HG03095 (cell line): ENCODE measurements around the gene TOLLIP.
"Not testable (repeated sequence)": the region's sequence is repeated elsewhere in the genome, so short reads cannot be mapped to it uniquely, and the experiment has no call there.

Experiments used
- ATAC-seq: cut with Tn5 transposase; IDR thresholded peaks from one replicate; pipeline ENCODE4 v1.9.1; 2021; ENCODE audit warnings: moderate library complexity; ENCODE audit not compliant: unreplicated experiment

Gene TOLLIP

DNA sequence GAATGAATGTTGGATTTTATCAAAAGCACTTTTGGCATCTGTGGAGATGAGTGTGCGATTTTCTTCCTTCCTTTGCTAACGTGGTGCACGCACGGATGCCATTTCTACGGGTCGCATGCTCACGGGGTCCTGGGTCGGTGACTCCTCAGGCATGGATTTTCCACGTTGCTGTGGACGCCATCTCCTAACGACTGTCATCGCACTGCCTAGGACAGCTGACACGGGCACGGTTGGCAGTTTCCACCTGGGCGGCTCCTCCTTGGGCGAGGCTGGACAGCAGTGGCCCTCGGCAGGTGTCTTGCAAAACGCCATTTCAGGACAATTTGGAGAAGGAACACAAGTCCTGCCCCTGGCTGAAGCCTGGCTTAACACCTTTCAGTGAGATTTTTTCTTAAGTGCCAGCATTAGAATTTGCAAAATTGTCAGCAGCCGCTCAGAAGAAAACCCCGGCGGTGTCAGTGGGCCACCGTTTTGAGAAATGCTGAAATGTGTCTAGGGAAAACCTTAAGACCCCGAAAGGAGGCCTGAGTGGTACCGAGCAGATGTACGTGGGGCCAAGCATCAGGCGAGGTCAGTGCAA is 34.7 kb upstream of the TOLLIP start:
- ATAC-seq: no peak

DNA sequence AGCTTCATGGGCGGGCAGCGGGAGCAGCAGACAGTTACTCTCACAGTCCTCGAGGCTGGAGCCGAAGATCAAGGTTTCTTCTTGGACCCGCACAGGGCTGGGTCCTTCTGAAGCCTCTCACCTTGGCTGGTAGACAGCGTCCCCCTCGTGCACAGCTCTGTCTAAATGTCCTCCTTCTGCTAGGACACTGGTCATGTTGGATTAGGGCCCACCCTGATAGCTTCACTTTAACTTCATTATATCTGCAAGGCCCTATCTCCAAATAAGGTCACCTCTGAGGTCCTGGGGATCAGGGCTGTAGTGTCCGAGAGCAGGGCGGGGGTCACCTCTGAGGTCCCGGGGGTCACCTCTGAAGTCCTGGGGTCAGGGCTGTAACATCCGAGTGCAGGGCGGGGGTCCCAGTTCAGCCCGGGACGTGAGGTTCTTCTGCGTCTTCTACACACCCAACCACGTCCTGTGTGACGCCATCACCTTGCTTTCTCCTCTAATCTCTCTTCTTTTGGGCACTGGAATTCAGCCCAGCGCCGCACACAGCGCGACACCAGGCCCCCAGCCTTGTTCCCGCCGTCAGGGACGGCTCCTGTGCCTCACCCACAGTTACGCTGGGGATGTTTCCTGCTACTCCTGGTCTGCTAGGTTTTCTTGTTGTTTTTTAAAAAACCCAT is 34.1 kb upstream of the TOLLIP start:
- ATAC-seq: no peak

DNA sequence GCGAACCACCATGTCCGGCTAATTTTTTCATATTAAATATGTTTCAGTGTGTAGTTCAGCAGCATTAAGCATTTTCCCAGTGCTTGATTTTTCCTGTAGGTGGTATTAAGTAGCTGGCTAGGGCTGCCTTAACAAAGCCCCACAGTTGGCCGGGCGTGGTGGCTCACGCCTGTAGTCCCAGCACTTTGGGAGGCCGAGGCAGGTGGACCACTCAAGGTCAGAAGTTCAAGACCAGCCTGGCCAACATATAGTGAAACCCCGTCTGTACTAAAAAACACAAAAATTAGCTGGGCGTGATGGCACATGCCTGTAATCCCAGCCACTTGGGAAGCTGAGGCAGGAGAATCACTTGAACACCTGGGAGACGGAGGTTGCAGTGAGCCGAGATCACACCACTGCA is 33.5 kb upstream of the TOLLIP start:
- no peak for ATAC-seq

DNA sequence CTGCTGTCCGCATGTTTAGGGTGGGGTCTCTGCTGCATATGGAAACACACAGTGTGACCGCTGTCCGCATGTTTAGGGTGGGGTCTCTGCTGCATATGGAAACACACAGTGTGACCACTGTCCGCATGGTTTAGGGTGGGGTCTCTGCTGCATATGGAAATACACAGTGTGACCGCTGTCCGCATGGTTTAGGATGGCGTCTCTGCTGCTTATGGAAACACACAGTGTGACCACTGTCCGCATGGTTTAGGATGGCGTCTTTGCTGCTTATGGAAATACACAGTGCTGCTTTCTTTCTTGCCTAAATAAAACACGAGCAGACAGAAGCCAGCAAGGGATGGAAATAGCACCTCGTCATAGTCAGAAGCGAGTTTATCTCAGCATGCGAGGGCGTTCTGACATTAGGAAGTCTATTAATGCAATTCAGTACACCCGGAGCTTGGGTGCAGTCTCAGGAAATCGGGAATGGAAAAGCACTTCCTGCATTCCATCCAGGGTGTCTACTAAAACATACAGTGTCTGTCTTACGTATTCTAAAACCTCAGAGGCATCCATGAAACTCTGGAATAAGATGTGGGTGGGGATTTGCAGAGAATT is 32.6 kb upstream of the TOLLIP start:
- ATAC-seq: no peak

DNA sequence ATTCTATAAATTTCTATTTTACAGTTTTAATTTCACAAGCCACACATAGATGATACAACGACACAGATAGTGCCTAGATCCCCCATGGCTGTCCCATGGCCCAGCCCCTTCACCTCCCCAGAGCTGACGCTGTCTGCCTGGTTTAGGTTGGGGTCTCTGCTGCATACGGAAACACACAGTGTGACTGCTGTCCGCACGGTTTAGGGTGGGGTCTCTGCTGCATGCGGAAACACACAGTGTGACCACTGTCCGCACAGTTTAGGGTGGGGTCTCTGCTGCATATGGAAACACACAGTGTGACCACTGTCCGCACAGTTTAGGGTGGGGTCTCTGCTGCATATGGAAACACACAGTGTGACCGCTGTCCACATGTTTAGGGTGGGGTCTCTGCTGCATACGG is 31.8 kb upstream of the TOLLIP start:
- not testable (repeated sequence) for ATAC-seq

DNA sequence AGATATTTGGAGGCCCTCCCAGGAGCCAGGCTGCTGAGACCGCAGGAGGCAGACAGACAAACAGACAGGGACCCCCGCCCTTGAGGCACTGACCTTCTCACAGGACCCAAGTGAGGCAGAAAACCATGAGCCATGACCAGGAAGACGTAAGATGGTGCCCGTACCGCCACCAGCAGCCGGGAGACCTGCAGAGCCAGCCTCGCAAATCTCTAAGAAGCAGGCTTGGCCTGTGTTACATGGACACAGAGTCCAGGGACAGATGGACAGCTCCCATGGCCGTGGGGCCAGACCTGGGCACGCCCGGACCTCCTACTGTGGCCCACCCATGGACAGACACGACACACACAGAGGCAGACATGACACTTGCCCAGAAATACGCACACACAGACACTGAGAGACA is 30.7 kb upstream of the TOLLIP start:
- no peak for ATAC-seq

DNA sequence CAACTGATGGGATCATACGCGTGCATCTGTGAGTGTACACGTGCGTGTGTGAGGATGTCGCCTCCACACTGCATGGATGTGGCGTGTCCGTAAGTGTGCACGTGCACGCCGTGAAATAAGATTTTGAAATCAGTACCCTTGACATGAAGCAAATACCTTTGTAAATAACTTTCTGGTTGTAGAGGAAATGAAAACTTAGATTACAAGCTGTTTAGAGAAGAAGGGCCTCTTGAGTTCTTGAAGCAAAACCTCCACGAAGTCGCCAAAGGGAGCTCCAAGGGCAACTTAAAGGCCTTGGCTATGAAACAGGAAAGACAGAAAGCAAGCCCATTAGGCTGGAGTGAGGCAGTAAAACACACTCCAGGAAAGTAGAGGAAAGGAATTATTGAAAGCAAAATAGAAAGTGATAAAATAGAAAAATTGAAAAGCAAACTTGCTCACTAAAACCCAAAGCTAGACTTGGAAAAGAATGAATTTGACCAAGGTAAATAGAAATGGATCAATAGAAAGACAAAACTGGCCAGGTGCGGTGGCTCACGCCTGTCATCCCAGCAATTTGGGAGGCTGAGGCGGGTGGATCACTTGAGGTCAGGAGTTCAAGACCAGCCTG is 29.7 kb upstream of the TOLLIP start:
- no peak for ATAC-seq

DNA sequence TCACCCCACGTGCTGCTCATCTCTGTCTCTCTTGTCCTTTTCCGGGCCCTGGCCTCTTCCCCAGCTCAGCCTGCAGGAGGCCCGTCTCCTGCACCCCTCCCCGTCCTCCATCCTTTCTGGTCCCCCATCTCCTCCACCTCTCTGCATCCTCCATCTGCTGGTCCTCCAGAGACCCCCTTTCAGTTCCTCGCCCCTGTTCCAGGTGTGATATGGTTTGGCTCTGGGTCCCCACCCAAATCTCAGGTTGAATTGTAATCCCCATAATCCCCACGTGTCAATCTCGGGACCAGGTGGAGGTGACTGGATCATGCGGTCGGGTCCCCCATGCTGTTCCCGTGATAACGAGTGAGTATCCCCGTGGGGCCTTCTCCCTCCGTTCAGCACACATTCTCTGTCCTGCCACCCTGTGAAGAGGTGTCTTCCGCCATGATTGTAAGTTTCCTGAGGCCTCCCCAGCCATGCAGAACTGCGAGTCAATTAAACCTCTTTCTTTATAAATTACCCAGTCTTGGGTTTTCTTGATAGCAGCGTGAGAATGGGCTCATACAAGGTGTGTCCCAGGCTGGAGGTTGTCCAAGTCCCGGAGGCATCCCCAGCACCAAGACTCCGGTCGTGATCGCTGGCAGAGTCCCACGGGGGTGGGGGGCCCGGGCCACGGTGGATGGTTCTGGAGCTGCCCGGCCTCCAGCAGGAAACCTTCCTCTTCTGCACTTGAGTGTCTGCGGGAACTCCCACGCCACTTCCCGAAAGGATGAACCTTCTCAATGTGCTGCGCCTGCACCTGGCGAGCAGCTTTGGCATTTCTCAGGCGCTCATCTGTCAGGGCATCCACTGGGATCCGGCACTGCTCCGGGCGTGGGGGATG is 29.0 kb upstream of the TOLLIP start:
- ATAC-seq: no peak

DNA sequence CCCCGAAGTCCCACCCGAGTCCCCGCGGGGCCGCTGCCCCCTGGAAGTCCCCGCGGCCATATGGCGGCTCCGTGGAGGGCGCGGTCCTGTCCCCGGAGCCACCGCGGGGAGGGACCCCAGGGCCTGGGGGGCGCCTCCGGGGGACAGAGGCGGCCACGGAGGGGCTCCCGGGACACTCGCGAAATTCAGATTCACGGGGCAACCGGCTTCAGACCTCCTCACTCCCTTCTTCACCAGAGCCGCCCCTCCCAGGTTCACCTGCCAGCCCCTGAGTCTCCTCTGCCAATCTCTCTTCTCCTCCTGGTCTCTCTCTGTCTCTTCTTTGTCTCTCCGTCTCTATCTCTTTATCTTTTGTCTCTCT is 28.2 kb upstream of the TOLLIP start:
- no peak for ATAC-seq

DNA sequence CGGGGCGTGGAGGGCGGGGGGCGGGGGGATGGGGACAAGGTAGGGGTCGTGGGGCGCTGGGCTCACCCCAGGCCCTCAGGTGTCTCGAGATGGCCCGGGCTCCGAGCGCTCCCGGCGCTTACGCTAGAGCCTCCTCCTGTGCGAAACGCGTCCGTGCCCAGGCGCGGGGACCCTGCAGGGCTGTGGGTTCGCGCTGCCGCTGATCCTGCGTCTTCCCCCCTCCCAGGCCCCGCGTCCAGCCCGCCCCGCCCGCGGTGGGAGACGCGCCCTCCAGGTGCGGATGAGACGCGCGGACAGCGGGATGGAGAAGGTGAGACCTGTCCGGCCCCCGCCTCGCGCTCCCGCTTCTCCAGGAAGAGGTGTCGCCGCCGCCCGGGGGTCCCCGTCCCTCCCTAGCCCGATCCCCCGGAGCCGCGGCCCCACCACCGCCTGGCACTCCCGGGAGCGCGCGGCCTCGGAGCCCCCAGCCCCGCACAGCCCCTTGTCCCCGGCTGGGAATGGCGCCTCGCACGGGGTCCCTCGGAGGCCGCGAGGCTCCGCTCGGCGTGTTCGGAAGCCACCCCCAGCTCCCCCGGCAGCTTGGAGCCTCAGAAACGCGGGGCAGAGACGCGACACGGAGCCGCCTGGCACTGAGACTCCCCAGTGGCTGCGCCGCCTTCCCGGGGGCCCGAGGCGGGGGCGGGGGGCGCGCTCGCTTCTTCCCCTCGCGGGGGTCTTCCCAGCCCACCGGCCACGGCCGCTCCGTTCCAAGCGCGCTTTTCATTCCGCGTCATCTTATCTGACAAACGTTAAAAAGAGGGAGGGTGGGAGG is 27.6 kb upstream of the TOLLIP start:
- ATAC-seq: no peak

DNA sequence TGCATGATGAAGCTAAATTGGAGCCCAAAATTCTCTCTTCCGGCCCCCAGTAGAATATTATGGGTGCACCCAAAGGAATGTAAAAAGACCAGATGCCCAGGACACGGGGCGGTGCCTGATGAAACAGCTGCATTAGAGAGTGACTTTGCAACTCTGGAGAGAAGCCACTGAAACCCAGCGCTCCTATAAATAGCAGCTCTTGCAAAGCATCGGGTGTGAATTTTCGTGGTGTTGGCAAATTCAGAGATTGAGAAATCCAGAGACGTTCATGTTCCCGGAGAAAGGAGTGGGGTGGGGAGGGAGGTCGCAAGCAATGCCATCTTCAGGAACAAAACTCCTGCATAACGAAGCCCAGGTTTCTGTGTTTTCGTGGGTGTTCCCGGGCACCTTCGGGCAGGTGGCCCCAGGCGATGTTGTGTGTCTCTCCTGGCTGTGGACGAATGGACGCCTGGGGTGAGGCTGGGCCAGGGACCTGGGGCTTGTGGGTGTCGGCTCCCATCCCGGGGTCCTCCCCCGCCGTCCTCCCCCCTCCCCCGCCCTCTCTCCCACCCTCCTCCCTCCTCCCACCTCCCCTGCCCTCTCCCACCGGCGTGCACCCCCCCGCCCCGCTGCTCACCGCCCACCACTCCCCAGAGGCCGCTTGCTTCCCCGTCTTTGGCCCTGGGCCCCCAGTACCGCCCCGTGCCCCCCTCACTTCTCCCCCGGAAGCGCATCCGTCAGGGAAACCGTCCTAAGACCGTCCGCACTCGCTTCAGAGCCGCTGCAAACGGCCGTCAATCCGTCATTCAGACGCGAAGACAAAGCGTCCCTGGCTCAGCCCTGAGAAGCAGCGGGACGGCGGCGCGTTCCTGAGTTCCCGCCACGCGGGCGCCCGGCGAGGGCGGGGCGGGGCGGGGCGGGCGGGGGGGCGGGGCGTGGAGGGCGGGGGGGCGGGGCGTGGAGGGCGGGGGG is 26.7 kb upstream of the TOLLIP start:
- ATAC-seq: no peak

DNA sequence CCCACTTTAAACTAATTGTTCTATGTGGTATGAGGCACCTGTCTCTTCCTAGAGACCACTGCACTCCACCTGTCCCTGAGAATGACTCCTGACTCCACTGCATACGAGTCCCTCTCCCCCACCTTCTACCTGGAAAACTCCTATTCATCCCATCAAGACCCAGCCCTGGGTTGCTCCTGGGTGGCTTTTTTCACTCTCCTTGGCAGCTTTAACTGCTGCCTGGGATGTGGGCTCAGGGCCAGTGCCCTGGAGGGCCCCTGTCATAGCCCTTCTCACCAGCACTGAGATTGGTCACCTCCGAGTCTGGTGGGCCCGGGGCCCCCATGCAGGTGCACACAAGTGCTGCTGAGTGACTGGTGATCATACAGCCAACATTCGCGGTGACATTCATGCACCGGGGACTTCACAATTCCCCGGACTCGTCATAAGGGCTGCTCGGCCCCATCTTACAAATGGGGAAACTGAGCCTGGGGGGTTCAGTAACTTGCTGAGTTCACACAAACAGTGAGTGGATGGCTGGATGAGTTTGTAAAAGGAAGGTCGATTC is 25.9 kb upstream of the TOLLIP start:
- no peak for ATAC-seq

DNA sequence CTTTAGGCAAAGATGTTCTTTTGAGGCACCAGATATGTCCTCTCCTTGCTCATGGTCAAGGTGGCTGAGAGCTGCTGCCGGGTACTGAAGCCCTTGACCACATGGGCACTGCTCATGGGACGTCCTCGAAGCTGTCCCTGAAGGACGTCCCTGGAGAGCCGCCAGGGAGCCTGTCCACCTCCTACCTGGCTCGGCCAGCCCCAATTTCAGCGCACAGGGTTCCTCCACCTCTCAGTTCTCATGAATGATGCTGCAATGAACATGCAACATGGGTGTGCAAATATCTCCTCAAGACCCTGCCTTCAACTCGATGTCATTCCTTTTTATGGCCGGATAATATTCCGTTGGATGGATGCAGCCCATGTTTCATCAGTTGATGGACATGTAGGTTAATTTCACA is 24.4 kb upstream of the TOLLIP start:
- ATAC-seq: no peak

DNA sequence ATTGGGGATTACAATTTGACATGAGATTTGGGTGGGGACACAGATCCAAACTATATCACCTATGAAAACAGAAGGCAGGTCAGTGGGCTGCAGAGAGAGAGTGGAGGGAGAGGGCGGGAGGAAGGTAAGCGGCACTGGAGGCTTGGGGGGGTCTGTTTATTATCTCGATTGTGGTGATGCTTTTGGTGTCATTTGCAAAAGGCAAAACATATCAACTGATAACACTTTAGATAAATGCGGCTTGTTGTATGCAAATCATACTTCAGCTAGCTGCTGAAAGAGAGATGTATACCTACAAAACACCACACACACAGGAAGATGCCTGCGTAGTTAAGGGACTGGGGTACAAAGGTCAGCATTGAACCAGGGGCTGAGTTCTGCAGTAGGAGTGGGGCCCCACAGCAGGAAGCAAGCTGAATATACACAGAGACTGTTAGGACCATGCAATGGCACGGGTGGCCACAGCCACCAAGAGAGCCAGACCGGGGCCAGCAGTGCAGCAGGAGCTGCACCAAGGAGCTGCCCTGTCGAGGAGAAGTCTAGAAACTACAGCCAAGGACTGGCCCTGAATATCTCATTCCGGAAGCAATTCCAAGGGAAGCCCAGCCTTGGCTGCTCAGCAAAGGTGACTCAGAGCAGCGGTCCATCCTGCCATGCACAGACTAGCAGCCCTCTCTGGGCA is 23.8 kb upstream of the TOLLIP start:
- ATAC-seq: no peak

DNA sequence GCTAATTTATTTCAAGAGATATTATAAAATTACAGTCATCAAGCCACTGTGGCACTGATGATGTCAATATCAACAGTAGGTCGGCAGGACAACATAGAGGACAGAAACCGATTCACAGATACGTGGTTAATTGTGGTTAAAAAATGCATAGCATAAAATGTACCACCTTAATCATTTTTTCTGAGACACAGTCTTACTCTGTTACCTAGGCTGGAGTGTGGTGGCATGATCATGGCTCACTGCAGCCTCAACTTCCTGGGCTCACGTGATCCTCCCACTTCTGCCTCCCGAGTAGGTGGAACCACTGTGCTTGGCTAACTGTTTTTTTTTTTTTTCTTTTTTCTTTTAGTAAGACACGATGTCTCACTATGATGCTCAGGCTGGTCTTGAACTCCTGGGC is 21.0 kb upstream of the TOLLIP start:
- ATAC-seq: no peak

DNA sequence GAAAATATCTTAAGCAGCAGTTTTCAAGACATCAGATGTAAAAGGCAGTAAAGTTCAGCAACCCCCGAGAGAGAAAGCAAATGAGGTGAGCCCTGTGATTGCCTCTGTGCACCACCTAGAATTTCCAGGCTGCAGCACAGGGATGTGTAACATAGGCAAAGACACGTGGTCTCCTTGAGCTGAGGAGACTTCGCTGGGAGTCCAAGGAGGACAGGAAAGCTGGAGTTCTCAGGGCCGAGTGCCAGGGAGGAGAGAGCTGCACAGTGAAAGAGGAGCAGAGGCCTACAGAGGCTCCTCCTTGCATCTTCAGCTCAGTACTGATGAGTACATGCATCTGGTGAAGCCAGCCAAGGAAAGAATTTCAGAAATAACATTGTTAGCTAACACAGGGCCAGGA is 17.6 kb upstream of the TOLLIP start:
- ATAC-seq: no peak

DNA sequence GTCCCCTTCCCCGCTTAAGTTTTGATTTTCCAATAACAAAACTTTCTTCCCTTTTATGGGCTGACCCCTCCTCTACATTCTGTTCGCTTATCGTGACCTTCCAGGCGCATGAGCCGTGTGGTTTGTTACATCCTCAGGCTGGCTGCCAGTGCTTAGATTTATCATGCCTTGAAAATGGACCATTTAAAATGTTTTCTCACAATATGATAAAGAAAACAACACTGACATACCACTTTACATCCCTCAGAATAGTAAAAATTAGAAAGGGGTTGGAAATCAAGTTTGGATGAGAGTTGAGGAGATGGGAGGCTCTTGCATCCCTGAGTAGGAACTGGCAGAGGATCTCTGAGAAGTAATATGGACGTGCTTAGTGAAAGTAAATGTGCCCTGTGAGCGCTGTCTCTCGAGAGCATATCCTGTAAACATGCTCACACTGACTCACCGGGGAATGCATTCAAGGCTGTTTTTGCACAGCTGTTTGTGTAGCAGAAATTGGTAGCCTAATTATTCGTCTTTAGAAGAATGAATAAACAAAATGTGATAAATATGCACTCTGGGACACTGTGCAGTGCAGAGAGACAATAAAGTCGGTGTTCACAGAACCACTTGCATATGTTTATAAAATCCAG is 17.1 kb upstream of the TOLLIP start:
- ATAC-seq: no peak

DNA sequence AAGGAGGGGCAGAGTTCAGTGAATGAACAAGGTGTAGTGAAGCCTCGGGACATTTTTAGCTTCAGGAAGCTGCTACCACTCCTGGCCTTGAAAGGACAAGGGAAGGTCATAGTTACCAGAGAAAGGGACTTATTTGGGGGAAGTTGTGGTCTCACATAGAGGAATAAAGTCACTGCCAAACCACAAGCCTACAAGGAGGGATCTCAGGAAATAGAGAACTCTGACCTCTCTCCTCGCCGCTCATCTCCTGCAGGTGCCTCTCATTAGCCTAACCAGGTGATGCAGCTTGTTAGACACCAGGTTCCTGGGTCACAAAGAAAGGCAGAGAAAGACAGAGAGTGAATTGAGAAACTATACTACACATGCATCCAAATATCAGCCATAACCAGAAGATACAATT is 14.3 kb upstream of the TOLLIP start:
- ATAC-seq: no peak
